HG03457 (cell line): Measurements from ENCODE around the gene HTRA3.

Source experiments
- ATAC-seq: cut with Tn5 transposase; IDR thresholded peaks from one replicate; pipeline ENCODE4 v1.9.1; 2021; ENCODE audit warnings: moderate number of reproducible peaks; ENCODE audit not compliant: unreplicated experiment

HTRA3 gene

GRCh38 chr4:8306511-8307021, 37.0 kb downstream of the HTRA3 start:
- no peak for ATAC-seq

GRCh38 chr4:8307121-8307520, 37.6 kb downstream of the HTRA3 start:
- ATAC-seq = no peak

- no peak for ATAC-seq
Observed at GRCh38 chr4:8307714-8308113, 38.2 kb downstream of the HTRA3 start.

GRCh38 chr4:8308144-8308543, 38.6 kb downstream of the HTRA3 start:
- no peak for ATAC-seq

GRCh38 chr4:8308856-8309771, 39.6 kb downstream of the HTRA3 start:
- no peak for ATAC-seq

- no peak for ATAC-seq
Observed at GRCh38 chr4:8310306-8310705, 40.8 kb downstream of the HTRA3 start.

- ATAC-seq = no peak
Observed at GRCh38 chr4:8311101-8312068, 41.8 kb downstream of the HTRA3 start.

GRCh38 chr4:8312069-8312445, 42.5 kb downstream of the HTRA3 start:
- ATAC-seq = no peak

GRCh38 chr4:8312976-8313375, 43.4 kb downstream of the HTRA3 start:
- ATAC-seq = no peak

- ATAC-seq = no peak
Observed at GRCh38 chr4:8314691-8315255, 45.2 kb downstream of the HTRA3 start.

GRCh38 chr4:8315435-8316250, 46.1 kb downstream of the HTRA3 start:
- ATAC-seq = no peak

- no peak for ATAC-seq
Observed at GRCh38 chr4:8316251-8316771, 46.8 kb downstream of the HTRA3 start.

- no peak for ATAC-seq
Observed at GRCh38 chr4:8316911-8317351, 47.4 kb downstream of the HTRA3 start.

GRCh38 chr4:8317474-8317873, 47.9 kb downstream of the HTRA3 start:
- no peak for ATAC-seq

GRCh38 chr4:8318509-8318908, 49.0 kb downstream of the HTRA3 start:
- ATAC-seq = no peak

GRCh38 chr4:8319061-8319460, 49.5 kb downstream of the HTRA3 start:
- ATAC-seq = no peak

GRCh38 chr4:8319731-8320385, 50.3 kb downstream of the HTRA3 start:
- no peak for ATAC-seq

- ATAC-seq = no peak
Observed at GRCh38 chr4:8320386-8320750, 50.8 kb downstream of the HTRA3 start.

- no peak for ATAC-seq
Observed at GRCh38 chr4:8321220-8321619, 51.7 kb downstream of the HTRA3 start.

- no peak for ATAC-seq
Observed at GRCh38 chr4:8321771-8322170, 52.2 kb downstream of the HTRA3 start.
